GM15510 (cell line): ENCODE results near the gene HADHA.

ENCODE experiments used
- POLR2A ChIP-seq: IDR thresholded peaks from 3 replicates; pipeline ENCODE4 v1.6.1; 2011; ENCODE audit warnings: borderline replicate concordance; ENCODE audit not compliant: insufficient read length; ENCODE audit errors: extremely low read depth

HADHA gene

DNA sequence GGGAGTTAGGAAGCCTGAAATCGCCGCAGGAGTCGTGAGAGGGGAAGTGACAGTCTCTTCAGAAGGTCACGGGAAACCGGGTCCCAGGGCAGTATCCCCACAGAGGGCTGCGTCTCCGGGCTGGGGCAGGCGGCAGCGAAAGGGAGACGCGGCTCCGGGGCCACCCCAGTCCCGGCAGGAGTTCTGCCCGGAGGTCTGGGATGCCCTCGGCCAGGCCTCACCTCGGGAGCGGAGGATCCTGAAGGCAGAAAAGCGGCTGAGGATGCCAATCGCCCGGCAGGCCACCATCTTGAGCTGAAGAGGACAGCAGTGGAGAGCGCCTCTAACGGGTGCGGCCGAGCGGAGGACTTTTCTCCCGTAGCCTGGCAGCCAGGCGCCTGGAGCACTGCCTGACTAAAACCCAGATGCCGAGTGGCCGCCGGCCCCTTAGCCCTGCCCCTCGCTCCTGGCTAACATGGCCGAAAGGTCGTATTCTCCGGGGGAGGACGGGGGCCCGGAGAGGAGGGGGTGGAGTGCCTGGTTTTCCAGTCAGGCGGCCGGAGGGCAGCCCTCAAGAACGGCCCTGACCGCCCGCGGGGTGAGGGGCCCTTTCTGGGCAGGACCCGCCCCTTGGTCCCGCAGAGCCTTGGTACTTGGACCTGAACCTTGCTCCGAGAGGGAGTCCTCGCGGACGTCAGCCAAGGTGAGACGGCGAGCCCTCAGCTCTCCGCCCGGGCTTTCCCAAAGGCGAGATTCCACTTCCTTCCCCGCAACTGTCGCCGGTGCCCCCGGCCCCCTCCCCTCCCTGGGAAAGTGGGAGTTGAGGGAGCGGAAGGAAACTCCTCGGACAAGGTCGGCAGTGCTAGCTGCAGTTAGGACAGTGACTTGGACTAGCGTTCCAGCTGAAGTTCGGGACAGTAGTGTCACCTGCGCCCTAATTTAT, at the start of gene HADHA, which contains the start of gene HADHB:
TSS of gene HADHA (minus strand) at position 324 of the 922 bp plus-strand sequence. CDS start at position 288, 36 bp downstream.
TSS of gene HADHB (plus strand) at position 631 of the 922 bp plus-strand sequence. CDS start 9,316 bp downstream, outside the sequence.
- TF ChIP-seq POLR2A = peak; percentile 82

DNA sequence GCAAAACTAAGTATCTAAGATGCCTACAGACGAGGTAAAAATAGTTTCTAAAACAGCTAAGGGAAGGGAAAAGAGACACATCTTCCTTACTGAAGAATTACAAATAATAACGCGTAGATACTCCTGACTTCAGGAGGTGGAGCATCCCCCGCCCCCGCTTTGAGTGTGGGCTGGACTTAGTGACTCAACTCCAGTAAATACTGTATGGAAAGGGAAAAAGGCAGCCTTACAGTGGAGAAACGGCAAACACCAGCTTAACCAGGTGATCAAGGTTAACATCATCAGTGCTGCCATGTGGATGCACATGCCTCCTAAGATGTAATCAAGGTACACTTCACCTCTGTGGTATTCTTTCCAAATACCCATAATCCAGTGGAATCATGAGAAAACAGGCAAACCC, 48.2 kb upstream of the HADHA start:
- TF ChIP-seq POLR2A = no peak

GRCh38 chr2:26290001-26290400, 45.6 kb upstream of the HADHA start:
- TF ChIP-seq POLR2A = no peak

- TF ChIP-seq POLR2A = no peak
Observed at GRCh38 chr2:26285931-26286330, 41.5 kb upstream of the HADHA start.

DNA sequence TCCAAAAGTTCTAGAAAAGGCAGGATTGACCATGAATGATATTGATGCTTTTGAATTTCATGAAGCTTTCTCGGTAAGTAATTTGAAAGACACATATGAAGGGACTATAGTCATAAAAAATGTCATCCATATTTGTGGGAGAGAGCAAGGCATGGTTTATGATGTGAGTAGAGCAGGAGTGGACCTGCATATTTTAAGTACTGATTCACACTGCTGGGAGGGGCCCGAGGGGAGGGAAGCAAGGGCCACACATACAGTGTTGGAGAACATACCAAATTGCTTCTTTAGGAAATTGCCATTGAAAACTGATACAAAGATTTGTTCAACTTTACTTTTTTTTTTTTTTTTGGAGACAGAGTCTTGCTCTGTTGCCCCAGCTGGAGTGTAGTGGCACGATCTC, 39.7 kb upstream of the HADHA start:
- TF ChIP-seq POLR2A = no peak

GRCh38 chr2:26283606-26284005, 39.2 kb upstream of the HADHA start:
- no peak for TF ChIP-seq POLR2A

GRCh38 chr2:26281226-26281625, 36.8 kb upstream of the HADHA start:
- TF ChIP-seq POLR2A = no peak

GRCh38 chr2:26279886-26280285, 35.5 kb upstream of the HADHA start:
- no peak for TF ChIP-seq POLR2A

DNA sequence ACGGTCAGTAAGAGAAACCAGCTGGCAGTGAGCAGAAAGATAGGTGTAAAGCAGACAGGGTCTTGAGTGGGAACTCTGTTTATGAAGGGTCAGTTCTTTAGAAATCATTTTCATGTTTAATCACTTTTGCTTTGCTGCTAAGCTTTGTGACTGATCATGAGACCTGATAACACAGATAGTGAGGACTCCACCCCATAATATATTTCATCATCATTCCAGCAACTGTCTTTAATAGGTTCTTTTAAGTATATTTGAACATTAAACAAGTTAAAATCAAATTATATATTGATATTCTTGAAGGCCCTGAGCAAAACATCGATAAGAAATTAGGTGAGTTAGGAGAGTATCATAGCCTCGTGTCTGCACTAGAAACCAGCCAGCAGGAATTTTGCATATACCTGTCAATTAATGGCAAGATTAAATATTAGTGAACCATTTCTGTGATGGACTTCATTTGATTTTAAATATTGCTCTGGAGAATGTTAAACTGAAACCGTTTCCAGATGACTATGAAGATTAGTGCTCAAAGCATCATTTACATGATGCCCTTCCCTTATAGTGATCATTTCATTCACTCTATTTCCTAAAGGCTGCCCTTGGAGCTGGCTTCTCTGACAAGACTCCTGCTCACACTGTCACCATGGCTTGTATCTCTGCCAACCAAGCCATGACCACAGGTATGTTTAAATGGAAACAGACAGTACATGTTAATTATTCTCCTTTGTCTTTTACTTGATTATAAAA, 32.2 kb upstream of the HADHA start:
- no peak for TF ChIP-seq POLR2A

GRCh38 chr2:26274058-26274613, 29.7 kb upstream of the HADHA start:
- no peak for TF ChIP-seq POLR2A

GRCh38 chr2:26273501-26273900, 29.1 kb upstream of the HADHA start:
- TF ChIP-seq POLR2A = no peak

- TF ChIP-seq POLR2A = no peak
Observed at GRCh38 chr2:26270373-26270772, 25.9 kb upstream of the HADHA start.

- TF ChIP-seq POLR2A = no peak
Observed at GRCh38 chr2:26269571-26270158, 25.2 kb upstream of the HADHA start.

- TF ChIP-seq POLR2A = no peak
Observed at GRCh38 chr2:26268213-26268612, 23.8 kb upstream of the HADHA start.

DNA sequence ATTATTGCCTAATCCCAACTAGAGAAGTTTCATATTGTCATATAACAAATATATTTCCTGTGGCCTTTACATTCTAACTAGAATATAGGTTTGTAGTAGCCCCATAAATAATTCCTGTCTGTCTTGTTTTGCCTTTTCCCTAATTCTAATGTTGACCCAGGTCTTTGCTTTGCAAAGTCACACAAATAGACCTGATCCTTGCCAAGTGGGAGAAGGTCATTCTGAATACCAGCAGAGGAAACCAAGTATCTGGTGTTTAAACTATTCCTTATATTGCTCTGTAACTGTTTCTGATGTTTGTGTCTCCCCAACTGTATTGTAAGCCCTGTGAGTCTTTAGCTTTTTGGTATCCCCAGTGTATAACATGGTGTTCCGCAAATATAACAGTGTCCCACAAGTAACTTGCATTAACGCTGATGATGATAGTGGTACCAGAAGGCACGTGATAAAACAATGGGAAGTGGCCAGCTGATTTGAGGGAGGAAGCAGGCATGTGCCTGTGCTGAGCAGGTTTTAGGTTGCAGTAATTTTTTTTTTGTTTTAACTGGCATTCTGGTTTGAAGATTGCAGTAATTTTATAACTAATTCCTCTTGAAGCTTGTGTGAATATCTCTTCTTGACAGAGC, 11.4 kb upstream of the HADHA start:
- no peak for TF ChIP-seq POLR2A

GRCh38 chr2:26251893-26252292, 7.5 kb upstream of the HADHA start:
- no peak for TF ChIP-seq POLR2A
